Measurements from ENCODE around the gene ODAD4.

- TF ChIP-seq ZNF274 (IDR thresholded peaks at IDR 0.05; ENCODE audit: low read depth, low read length) (no peak), CTCF (IDR thresholded peaks at IDR 0.05 in 2 of 3, conservative IDR thresholded peaks at IDR 0.05 in 1 of 3; ENCODE audit: borderline replicate concordance in 1 of 3, insufficient read depth in 1 of 3, low read depth in 2 of 3, low read length in 2 of 3) (no peak), POLR2AphosphoS5 (IDR thresholded peaks at IDR 0.05; ENCODE audit: low read depth, low read length) (no peak), EZH2 (IDR thresholded peaks at IDR 0.05) (no peak), MAX (IDR thresholded peaks at IDR 0.05) (no peak), EZH2phosphoT487 (IDR thresholded peaks at IDR 0.05; ENCODE audit: borderline replicate concordance) (no peak), POLR2A (IDR thresholded peaks at IDR 0.05; ENCODE audit: borderline replicate concordance, extremely low read depth, insufficient read depth, insufficient read length) (no peak), REST (IDR thresholded peaks at IDR 0.05; ENCODE audit: low read depth) (no peak), YY1 (IDR thresholded peaks at IDR 0.05; ENCODE audit: extremely low read depth, insufficient replicate concordance, low read depth, low read length) (no peak), EGR1 (IDR thresholded peaks at IDR 0.05; ENCODE audit: low read depth) (no peak), RAD21 (IDR thresholded peaks at IDR 0.05; ENCODE audit: low read depth) (no peak)
Observed at GRCh38 chr17:41977991-41978390, 47.6 kb downstream of the ODAD4 start.
